ENCODE measurements around the gene PPARG.

PPARG gene

GRCh38 chr3:12471241-12471640, 182.4 kb downstream of the PPARG start:
- no peak for DNase-seq (ENCODE audit: low spot score)
- in situ Hi-C loops (cut with MboI; ENCODE audit: low pct_unique_long_range_greater_than_20kb, low sequenced_read_pairs, unreplicated experiment), result loop anchor here (10.0 kb wide), 1 partner anchor 336 kb away; no protein-coding TSS in a partner anchor
- TF ChIP-seq, protein P1, sequence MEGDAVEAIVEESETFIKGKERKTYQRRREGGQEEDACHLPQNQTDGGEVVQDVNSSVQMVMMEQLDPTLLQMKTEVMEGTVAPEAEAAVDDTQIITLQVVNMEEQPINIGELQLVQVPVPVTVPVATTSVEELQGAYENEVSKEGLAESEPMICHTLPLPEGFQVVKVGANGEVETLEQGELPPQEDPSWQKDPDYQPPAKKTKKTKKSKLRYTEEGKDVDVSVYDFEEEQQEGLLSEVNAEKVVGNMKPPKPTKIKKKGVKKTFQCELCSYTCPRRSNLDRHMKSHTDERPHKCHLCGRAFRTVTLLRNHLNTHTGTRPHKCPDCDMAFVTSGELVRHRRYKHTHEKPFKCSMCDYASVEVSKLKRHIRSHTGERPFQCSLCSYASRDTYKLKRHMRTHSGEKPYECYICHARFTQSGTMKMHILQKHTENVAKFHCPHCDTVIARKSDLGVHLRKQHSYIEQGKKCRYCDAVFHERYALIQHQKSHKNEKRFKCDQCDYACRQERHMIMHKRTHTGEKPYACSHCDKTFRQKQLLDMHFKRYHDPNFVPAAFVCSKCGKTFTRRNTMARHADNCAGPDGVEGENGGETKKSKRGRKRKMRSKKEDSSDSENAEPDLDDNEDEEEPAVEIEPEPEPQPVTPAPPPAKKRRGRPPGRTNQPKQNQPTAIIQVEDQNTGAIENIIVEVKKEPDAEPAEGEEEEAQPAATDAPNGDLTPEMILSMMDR (IDR thresholded peaks at IDR 0.05; ENCODE audit: extremely low read depth, insufficient read depth, missing control alignments), result no peak

GRCh38 chr3:12472000-12472610, 183.2 kb downstream of the PPARG start:
- no peak for DNase-seq (ENCODE audit: low spot score)
- in situ Hi-C loops (cut with MboI; ENCODE audit: low pct_unique_long_range_greater_than_20kb, low sequenced_read_pairs, unreplicated experiment), result loop anchor here (10.0 kb wide), 1 partner anchor 337 kb away; no protein-coding TSS in a partner anchor
- TF ChIP-seq, protein P1 (IDR thresholded peaks at IDR 0.05; ENCODE audit: extremely low read depth, insufficient read depth, missing control alignments), result no peak

- DNase-seq (ENCODE audit: low spot score), result no peak
- TF ChIP-seq, protein P1 (IDR thresholded peaks at IDR 0.05; ENCODE audit: extremely low read depth, insufficient read depth, missing control alignments), result no peak
- in situ Hi-C loops (cut with MboI; ENCODE audit: low pct_unique_long_range_greater_than_20kb, low sequenced_read_pairs, unreplicated experiment), result loop anchor here (10.0 kb wide), 1 partner anchor 338 kb away; no protein-coding TSS in a partner anchor
Measured at GRCh38 chr3:12472796-12473195, 183.9 kb downstream of the PPARG start.

- TF ChIP-seq, protein P1 (IDR thresholded peaks at IDR 0.05; ENCODE audit: extremely low read depth, insufficient read depth, missing control alignments), result no peak
- DNase-seq (ENCODE audit: low spot score), result no peak
- in situ Hi-C loops (cut with MboI; ENCODE audit: low pct_unique_long_range_greater_than_20kb, low sequenced_read_pairs, unreplicated experiment), result loop anchor here (10.0 kb wide), 1 partner anchor 339 kb away; no protein-coding TSS in a partner anchor
Measured at GRCh38 chr3:12473511-12473910, 184.6 kb downstream of the PPARG start.

- in situ Hi-C loops (cut with MboI; ENCODE audit: low pct_unique_long_range_greater_than_20kb, low sequenced_read_pairs, unreplicated experiment), result loop anchor here (10.0 kb wide), 1 partner anchor 342 kb away; no protein-coding TSS in a partner anchor
- TF ChIP-seq, protein P1 (IDR thresholded peaks at IDR 0.05; ENCODE audit: extremely low read depth, insufficient read depth, missing control alignments), result no peak
- no peak for DNase-seq (ENCODE audit: low spot score)
Measured at GRCh38 chr3:12476238-12476897, 187.5 kb downstream of the PPARG start.

DNA sequence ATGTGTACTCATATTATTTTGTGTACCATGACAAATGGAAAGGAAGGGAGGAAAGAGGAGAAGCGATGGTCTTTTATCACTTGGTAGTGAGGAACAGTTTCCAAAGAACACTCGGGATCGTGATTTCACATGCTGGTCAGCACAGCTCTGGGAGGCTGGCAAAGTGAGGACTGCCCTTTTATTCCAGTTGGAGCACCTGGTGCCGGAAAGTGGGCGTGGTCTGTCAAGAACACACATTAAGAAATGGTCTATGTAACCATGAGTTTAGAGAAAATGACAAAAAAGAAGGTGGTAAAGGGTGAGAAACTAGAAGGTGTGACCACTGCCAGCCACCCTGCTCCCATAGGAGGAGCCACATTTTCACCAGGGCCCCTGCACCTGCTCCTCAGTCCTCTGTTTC, 188.4 kb downstream of the PPARG start:
- TF ChIP-seq, protein P1 (IDR thresholded peaks at IDR 0.05; ENCODE audit: extremely low read depth, insufficient read depth, missing control alignments), result no peak
- no peak for DNase-seq (ENCODE audit: low spot score)
- in situ Hi-C loops (cut with MboI; ENCODE audit: low pct_unique_long_range_greater_than_20kb, low sequenced_read_pairs, unreplicated experiment), result loop anchor here (10.0 kb wide), 1 partner anchor 342 kb away; no protein-coding TSS in a partner anchor
